ENCODE results near the gene FIBP. TPM values are rescaled to one million over a fixed set of nuclear protein-coding genes. Genes with fewer than 3 reads are reported as not detected.

Gene FIBP
- total RNA-seq, 2 experiments from 2014 or later = 80.4 to 89.0 TPM

DNA sequence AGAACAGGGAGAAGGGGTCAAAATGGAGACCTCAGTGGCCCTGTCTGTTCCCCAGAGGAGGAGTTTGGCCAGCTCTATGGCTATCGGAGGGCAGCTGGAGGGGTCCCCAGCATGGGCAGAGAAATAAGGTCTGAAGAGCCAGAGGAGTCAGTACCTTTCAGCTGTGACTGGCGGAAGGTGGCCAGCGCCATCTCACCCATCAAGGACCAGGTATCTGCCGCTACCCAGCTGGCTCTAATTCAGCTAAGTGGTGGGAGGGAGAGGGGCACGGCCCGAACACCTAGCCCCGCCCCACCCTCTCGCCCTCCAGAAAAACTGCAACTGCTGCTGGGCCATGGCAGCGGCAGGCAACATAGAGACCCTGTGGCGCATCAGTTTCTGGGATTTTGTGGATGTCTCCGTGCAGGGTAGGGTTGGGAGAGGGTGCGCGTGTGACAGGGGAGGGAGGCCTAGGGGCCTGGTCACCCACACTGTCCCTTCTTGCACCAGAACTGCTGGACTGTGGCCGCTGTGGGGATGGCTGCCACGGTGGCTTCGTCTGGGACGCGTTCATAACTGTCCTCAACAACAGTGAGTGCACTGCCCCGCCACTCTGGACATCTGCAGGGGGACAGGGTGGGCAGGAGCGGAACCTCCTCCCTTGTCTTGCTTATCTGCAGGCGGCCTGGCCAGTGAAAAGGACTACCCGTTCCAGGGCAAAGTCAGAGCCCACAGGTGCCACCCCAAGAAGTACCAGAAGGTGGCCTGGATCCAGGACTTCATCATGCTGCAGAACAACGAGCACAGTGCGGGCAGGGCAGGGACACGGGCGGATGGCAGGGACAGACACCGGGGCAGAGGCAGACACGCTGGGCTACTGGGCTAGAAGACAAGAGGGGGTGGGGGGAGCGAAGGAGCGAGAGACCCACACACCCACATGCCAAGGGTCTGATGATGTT is 5.9 kb downstream of the FIBP start:
- Mint-ChIP-seq H3K36me3 (ENCODE audit: low read depth) (peaks cover 57% of the 10 kb centered on the region), H3K27me3 (ENCODE audit: low read depth) (no peaks in the 10 kb centered on the region), H3K4me1 (ENCODE audit: low read depth) (peaks cover 92% of the 10 kb centered on the region), H3K9me3 (ENCODE audit: insufficient read depth) (no peaks in the 10 kb centered on the region), H3K27ac (peak overlapping the region; percentile 93), H3K4me3 (peak overlapping the region; percentile 93)
- POLR2A ChIA-PET = interaction anchor here (2.9 to 19.3 kb wide), 2 partner anchors 11 to 28 kb away, joined by 20 to 305 read pairs; partner anchors contain the start of genes CFL1 and MUS81
- ATAC-seq (no peak), DNase-seq (no peak)
- CTCF ChIA-PET = interaction anchor here (0.8 to 19.5 kb wide), 6 partner anchors 7 to 123 kb away, joined by 3 to 584 read pairs (median 7); partner anchors contain the start of genes CCDC85B, CFL1, EFEMP2 and FIBP

- peaks cover 48% of the 10 kb centered on the region for H3K36me3 Mint-ChIP-seq (ENCODE audit: low read depth)
- no peaks in the 10 kb centered on the region for H3K9me3 Mint-ChIP-seq (ENCODE audit: insufficient read depth)
- no peaks in the 10 kb centered on the region for H3K27me3 Mint-ChIP-seq (ENCODE audit: low read depth)
- CTCF ChIA-PET = interaction anchor here (0.5 to 19.5 kb wide), 7 partner anchors 9 to 172 kb away, joined by 3 to 584 read pairs (median 7); partner anchors contain the start of genes CCDC85B, CFL1, EFEMP2 and FIBP
- peak overlapping the region; percentile 93 for H3K4me3 Mint-ChIP-seq
- peak overlapping the region; percentile 93 for H3K27ac Mint-ChIP-seq
- no peak for DNase-seq
- peaks cover 92% of the 10 kb centered on the region for H3K4me1 Mint-ChIP-seq (ENCODE audit: low read depth)
- POLR2A ChIA-PET = interaction anchor here (0.6 to 19.3 kb wide), 7 partner anchors 9 to 170 kb away, joined by 3 to 305 read pairs (median 3); partner anchors contain the start of genes CCDC85B, CFL1, FIBP and MUS81
- peak; percentile 6 for ATAC-seq
Observed at GRCh38 chr11:65880844-65881421, 7.3 kb downstream of the FIBP start.

DNA sequence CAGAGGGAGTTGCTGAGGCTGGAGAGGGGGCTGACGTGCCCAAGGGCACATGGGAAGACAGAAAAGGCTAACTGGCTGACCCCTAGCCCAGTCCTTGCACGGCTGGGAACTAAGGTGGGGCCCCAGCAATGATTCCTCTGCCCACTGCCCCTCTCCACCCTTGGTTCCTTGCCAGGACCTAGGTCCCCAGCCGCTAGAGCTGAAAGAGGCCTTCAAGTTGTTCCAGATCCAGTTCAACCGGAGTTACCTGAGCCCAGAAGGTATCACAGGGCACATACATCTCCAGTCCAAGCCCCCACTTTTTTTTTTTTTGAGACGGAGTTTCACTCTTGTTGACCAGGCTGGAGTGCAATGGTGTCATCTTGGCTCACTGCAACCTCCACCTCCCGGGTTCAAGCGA is 8.2 kb downstream of the FIBP start:
- no peaks in the 10 kb centered on the region for H3K9me3 Mint-ChIP-seq (ENCODE audit: insufficient read depth)
- H3K27ac Mint-ChIP-seq = peak overlapping the region; percentile 93
- POLR2A ChIA-PET = interaction anchor here (1.2 to 19.3 kb wide), 5 partner anchors 9 to 26 kb away, joined by 3 to 305 read pairs (median 20); partner anchors contain the start of genes CCDC85B, CFL1, FIBP and MUS81
- no peaks in the 10 kb centered on the region for H3K27me3 Mint-ChIP-seq (ENCODE audit: low read depth)
- ATAC-seq (no peak), DNase-seq (no peak)
- CTCF ChIA-PET = interaction anchor here (0.6 to 19.5 kb wide), 3 partner anchors 10 to 1676 kb away, joined by 3 to 584 read pairs (median 44); partner anchors contain the start of genes CCDC85B, CFL1, EFEMP2 and FIBP
- H3K4me3 Mint-ChIP-seq = peak overlapping the region; percentile 93
- peaks cover 84% of the 10 kb centered on the region for H3K4me1 Mint-ChIP-seq (ENCODE audit: low read depth)
- H3K36me3 Mint-ChIP-seq (ENCODE audit: low read depth) = peaks cover 42% of the 10 kb centered on the region

GRCh38 chr11:65879617-65880016 is 8.7 kb downstream of the FIBP start, which contains the start of gene CTSW:
TSS of gene CTSW (plus strand) at chr11:65879837. CDS start at chr11:65879855, 18 bp downstream.
- Mint-ChIP-seq H3K36me3 (ENCODE audit: low read depth) (peaks cover 38% of the 10 kb centered on the region), H3K4me3 (peak within 1 kb of the TSS; percentile 93), H3K4me1 (ENCODE audit: low read depth) (peaks cover 80% of the 10 kb centered on the region), H3K27me3 (ENCODE audit: low read depth) (no peaks in the 10 kb centered on the region), H3K9me3 (ENCODE audit: insufficient read depth) (no peaks in the 10 kb centered on the region), H3K27ac (peak within 1 kb of the TSS; percentile 93)
- ChIA-PET POLR2A (interaction anchor here (1.2 to 19.3 kb wide), 5 partner anchors 9 to 25 kb away, joined by 3 to 305 read pairs (median 20); partner anchors contain the start of genes CCDC85B, CFL1, FIBP and MUS81), CTCF (interaction anchor here (1.4 to 19.5 kb wide), 3 partner anchors 10 to 52 kb away, joined by 4 to 584 read pairs (median 44); partner anchors contain the start of genes CCDC85B, CFL1, EFEMP2 and FIBP)
- DNase-seq = peak; percentile 79
- ATAC-seq = peak; percentile 80

DNA sequence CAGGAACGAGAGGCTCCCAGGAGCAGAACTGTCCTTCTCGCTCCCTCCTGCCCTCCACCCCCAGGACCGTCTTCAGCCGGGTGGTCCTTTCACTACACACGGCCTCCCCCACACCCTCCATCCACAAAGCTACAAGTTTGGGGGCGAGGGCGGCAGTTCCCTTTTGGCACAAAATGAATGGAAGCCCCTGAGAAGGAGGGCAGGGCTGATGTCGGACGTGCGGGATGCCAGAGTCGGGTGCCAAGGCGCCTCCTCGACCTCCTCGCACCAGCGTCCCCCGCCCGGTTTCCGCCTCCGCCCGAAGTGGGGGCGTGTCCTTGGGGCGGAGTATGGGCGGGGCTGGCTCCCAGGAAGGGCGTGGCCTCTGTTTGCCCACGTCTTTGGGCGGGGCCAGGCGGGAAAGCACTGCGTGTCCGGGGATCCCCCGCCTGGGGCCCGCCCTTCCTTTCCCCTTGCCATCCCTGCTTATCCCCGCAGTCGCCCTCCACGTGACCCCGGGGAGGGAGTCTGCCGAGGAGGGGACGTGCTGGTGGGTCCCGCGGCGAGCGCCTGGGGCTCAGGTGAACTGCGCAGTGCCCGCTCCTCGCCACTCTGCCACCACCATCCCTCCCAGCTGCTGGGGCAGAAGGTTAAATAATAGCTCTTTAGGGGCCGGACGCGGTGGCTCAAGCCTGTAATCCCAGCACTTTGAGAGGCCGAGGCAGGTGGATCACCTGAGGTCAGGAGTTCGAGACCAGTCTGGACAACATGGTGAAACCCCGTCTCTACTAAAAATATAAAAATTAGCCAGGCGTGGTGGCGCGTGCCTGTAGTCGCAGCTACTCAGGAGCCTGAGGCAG is 14.7 kb downstream of the FIBP start:
- ATAC-seq = peak; percentile 88
- H3K27ac Mint-ChIP-seq = peak overlapping the region; percentile 83
- H3K27me3 Mint-ChIP-seq (ENCODE audit: low read depth) = peaks cover 5% of the 10 kb centered on the region
- peak overlapping the region; percentile 83 for H3K4me3 Mint-ChIP-seq
- POLR2A ChIA-PET = interaction anchor here (0.8 to 6.6 kb wide), 7 partner anchors 11 to 30 kb away, joined by 3 to 143 read pairs (median 5); partner anchors contain the start of genes CCDC85B, CFL1, FIBP and MUS81
- CTCF ChIA-PET = interaction anchor here (1.2 to 18.4 kb wide), 3 partner anchors 12 to 162 kb away, joined by 4 to 584 read pairs (median 25); partner anchors contain the start of genes CCDC85B, CTSW, FIBP and KAT5
- peaks cover 67% of the 10 kb centered on the region for H3K4me1 Mint-ChIP-seq (ENCODE audit: low read depth)
- H3K36me3 Mint-ChIP-seq (ENCODE audit: low read depth) = no peaks in the 10 kb centered on the region
- H3K9me3 Mint-ChIP-seq (ENCODE audit: insufficient read depth) = no peaks in the 10 kb centered on the region
- peak; percentile 96 for DNase-seq

DNA sequence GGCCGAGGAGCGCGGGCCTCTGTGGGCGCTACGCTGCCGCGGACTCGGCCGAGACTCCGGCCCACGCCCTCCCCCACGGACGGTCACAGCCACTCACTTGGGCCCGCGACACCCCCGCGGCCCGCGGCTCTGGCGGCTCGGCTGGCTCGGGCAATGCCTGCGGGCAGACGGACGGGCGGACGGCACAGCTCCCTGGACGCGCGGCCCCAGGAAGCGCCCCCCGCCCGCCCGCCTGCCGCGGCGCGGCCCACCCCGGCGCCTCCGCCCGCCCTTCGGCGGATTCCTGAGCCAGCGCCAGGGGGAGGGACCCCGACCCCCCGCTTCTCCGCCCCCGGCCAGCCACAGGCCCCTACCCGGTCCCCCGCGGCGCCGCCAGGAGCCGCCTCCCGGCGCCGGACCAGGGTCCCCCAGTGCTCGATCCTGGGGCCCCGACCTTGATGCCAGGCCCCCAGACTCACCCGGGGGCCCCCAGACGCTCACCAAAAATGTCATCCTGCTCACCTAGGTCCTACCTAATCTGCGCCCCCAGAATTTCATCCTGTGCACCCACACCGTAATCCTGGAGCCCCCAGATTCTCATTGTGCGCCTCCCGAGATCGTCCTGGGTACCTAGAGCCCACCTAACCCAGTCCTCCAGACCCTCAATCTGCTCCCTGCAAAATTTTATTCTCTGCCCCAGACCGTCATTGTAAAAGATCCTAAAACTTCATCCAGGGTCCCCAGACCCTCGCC is 15.5 kb downstream of the FIBP start, which contains the start of gene EFEMP2:
EFEMP2 (minus strand) TSS at position 215 of the 732 bp plus-strand sequence. CDS start 446 bp downstream, outside the sequence.
- H3K9me3 Mint-ChIP-seq (ENCODE audit: insufficient read depth) = no peaks in the 10 kb centered on the region
- H3K27ac Mint-ChIP-seq = peak within 1 kb of the TSS; percentile 83
- peaks cover 5% of the 10 kb centered on the region for H3K27me3 Mint-ChIP-seq (ENCODE audit: low read depth)

GRCh38 chr11:65871811-65872548 is 16.3 kb downstream of the FIBP start:
- Mint-ChIP-seq H3K4me1 (ENCODE audit: low read depth) (peaks cover 59% of the 10 kb centered on the region), H3K9me3 (ENCODE audit: insufficient read depth) (no peaks in the 10 kb centered on the region), H3K4me3 (peak overlapping the region; percentile 40), H3K36me3 (ENCODE audit: low read depth) (peaks cover 10% of the 10 kb centered on the region), H3K27me3 (ENCODE audit: low read depth) (peaks cover 5% of the 10 kb centered on the region), H3K27ac (peak overlapping the region; percentile 60)
- no peak for DNase-seq
- ChIA-PET POLR2A (interaction anchor here (0.8 to 6.6 kb wide), 8 partner anchors 9 to 396 kb away, joined by 3 to 143 read pairs (median 6); partner anchors contain the start of genes CCDC85B, CFL1, CTSW and KAT5), CTCF (interaction anchor here (1.6 to 18.4 kb wide), 3 partner anchors 12 to 160 kb away, joined by 3 to 584 read pairs (median 90); partner anchors contain the start of genes CCDC85B, CTSW, FIBP and KAT5)
- ATAC-seq = no peak

More for the DNA sequence above, 15.5 kb downstream of the FIBP start, which contains the start of gene EFEMP2:
- H3K4me3 Mint-ChIP-seq = peak within 1 kb of the TSS; percentile 83
- H3K36me3 Mint-ChIP-seq (ENCODE audit: low read depth) = peaks cover 2% of the 10 kb centered on the region
- DNase-seq (no peak), ATAC-seq (no peak)
- H3K4me1 Mint-ChIP-seq (ENCODE audit: low read depth) = peaks cover 60% of the 10 kb centered on the region
- ChIA-PET POLR2A (interaction anchor here (0.8 to 6.6 kb wide), 7 partner anchors 8 to 31 kb away, joined by 3 to 143 read pairs (median 10); partner anchors contain the start of genes CCDC85B, CFL1, CTSW and FIBP), CTCF (interaction anchor here (2.0 to 18.4 kb wide), 3 partner anchors 12 to 13 kb away, joined by 25 to 584 read pairs (median 90); partner anchors contain the start of genes CCDC85B, CTSW, FIBP and MUS81)

- no peak for ATAC-seq
- Mint-ChIP-seq H3K4me3 (no peak overlapping the region), H3K36me3 (ENCODE audit: low read depth) (peaks cover 15% of the 10 kb centered on the region), H3K4me1 (ENCODE audit: low read depth) (peaks cover 52% of the 10 kb centered on the region), H3K9me3 (ENCODE audit: insufficient read depth) (no peaks in the 10 kb centered on the region), H3K27ac (peak overlapping the region; percentile 64), H3K27me3 (ENCODE audit: low read depth) (peaks cover 5% of the 10 kb centered on the region)
- CTCF ChIA-PET = interaction anchor here (1.6 to 18.4 kb wide), 3 partner anchors 11 to 159 kb away, joined by 3 to 584 read pairs (median 90); partner anchors contain the start of genes CCDC85B, CTSW, FIBP and KAT5
- DNase-seq = no peak
- POLR2A ChIA-PET = interaction anchor here (0.7 to 6.6 kb wide), 9 partner anchors 10 to 397 kb away, joined by 3 to 143 read pairs (median 5); partner anchors contain the start of genes CCDC85B, CFL1, CTSW and KAT5
Observed at GRCh38 chr11:65870706-65871681, 17.3 kb downstream of the FIBP start.
